Esophagus squamous epithelium (tissue), 4 donors: ENCODE results near the gene SPSB1.

Experiments used
- POLR2A ChIP-seq, 4 donors: fragments of 450-650 bp; IDR thresholded peaks; one replicate each; pipeline ENCODE4 v1.6.1; 2017; ENCODE audit warnings: antibody characterized with exemption in 4 of 4, mild to moderate bottlenecking in 4 of 4, moderate library complexity in 3 of 4
- TF ChIP-seq, protein P1 (sequence below), 6 experiments: fragments of 450-650 bp in 4 of 6; fragments of 200-600 bp in 2 of 6; sonication (generic) in 2 of 6; IDR thresholded peaks; one replicate each; pipeline ENCODE4 v1.5.1; 2016 to 2019; ENCODE audit warnings: antibody characterized with exemption in 6 of 6, mild to moderate bottlenecking in 4 of 6, moderate library complexity in 4 of 6

DNA sequence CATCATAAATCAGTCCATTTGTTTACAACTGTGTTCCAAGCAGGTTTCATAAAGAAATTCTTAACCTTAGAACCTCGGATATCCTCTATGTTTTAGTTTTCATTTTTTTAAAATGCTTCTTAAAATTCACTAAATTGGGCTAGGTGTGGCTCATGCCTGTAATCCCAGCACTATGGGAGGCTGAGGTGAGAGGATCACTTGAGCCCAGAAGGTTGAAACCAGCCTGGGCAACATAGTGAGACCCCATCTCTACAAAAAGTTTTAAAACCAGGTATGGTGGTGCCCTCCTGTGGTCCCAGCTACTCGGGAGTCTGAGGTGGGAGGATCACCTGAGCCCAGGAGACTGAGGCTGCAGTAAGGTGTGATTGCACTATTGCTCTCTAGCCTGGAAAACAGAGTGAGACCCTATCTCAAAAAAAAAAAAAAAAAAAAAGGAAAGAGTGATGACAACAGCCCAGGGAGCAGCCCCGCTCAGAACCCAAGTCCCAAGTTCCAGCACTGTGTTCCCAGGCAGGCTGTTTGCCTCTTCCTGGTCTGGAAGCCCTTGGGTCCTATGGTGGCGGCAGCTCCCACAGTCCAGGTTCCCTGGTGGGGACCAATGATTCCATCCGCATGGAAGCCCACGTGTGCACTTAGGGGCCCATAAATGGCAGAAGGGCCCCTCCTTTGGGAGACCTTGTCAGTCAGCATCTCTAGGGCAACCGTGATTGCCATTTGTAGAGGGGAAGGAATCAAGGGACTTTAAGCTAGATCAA lies 24.7 kb upstream of the SPSB1 start:
- TF ChIP-seq, protein P1, sequence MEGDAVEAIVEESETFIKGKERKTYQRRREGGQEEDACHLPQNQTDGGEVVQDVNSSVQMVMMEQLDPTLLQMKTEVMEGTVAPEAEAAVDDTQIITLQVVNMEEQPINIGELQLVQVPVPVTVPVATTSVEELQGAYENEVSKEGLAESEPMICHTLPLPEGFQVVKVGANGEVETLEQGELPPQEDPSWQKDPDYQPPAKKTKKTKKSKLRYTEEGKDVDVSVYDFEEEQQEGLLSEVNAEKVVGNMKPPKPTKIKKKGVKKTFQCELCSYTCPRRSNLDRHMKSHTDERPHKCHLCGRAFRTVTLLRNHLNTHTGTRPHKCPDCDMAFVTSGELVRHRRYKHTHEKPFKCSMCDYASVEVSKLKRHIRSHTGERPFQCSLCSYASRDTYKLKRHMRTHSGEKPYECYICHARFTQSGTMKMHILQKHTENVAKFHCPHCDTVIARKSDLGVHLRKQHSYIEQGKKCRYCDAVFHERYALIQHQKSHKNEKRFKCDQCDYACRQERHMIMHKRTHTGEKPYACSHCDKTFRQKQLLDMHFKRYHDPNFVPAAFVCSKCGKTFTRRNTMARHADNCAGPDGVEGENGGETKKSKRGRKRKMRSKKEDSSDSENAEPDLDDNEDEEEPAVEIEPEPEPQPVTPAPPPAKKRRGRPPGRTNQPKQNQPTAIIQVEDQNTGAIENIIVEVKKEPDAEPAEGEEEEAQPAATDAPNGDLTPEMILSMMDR (IDR thresholded peaks at IDR 0.05), result no peak
- no peak for TF ChIP-seq POLR2A (IDR thresholded peaks at IDR 0.05)
